ENCODE results near the gene CTXND1.
"Not testable (repeated sequence)": the region's sequence is repeated elsewhere in the genome, so short reads cannot be mapped to it uniquely, and the experiment has no call there.

Gene CTXND1

GRCh38 chr15:80160570-80161156 lies 91.3 kb downstream of the CTXND1 start:
- peak in 15 of 56 donors; percentile 11 to 69 (median 22) for DNase-seq

- DNase-seq, result no peak
Measured at GRCh38 chr15:80159811-80160569, 92.0 kb downstream of the CTXND1 start.

DNA sequence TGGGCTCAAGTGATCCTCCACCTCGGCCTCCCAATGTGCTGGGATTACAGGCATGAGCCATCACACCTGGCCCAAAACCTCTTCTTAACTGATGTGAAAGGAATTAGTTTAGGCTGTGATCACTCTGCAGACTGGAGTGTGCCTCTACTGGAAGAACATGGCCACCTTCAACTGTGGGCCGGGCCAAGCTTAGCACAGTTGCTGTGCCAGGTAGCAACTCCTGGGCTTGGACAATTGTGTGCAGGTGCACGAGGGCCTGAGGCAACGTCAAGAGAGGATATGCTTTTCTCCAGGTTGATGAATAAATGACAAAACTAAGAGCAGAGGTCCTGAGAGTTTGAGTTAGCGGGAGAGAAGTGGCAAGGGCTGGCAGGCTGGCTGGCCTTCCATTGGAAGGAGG lies 92.7 kb downstream of the CTXND1 start:
- DNase-seq, result no peak

- no peak for DNase-seq
Measured at GRCh38 chr15:80157215-80157614, 94.8 kb downstream of the CTXND1 start.

DNA sequence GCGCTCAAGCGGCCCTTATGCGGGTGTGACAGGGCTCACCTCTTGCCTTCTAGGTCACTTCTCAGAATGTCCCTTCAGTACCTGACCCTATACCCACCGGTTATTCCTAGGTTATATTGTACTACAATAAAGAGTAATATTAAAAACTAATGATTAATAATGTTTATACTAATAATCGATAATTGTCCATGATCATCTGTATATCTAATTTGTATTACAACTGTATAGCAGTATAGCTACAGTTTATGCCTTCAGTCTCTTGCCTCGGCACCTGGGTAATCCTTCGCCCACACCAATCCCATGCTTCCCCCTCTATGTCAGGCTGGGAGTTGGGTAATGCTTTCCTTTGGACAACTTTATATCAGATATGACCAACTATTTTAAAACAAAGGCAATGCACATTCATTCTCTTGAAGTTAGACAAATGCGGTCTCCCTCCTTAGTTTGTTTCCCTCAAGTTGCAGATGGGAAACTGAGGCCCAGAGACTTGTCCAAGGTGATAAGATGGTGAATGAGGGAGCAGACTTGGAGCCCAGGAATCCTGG lies 95.8 kb downstream of the CTXND1 start:
- no peak for DNase-seq

- DNase-seq, result not testable (repeated sequence)
Measured at GRCh38 chr15:80155378-80156175, 96.4 kb downstream of the CTXND1 start.

- no peak for DNase-seq
Measured at GRCh38 chr15:80155001-80155377, 97.0 kb downstream of the CTXND1 start.

GRCh38 chr15:80154336-80154735 lies 97.7 kb downstream of the CTXND1 start:
- peak in 9 of 56 donors; percentile 11 to 48 (median 19) for DNase-seq

GRCh38 chr15:80153900-80154299 lies 98.1 kb downstream of the CTXND1 start:
- DNase-seq, result no peak

GRCh38 chr15:80152896-80153876 lies 98.8 kb downstream of the CTXND1 start, which contains the start of gene FAH:
FAH (plus strand) TSS chr15:80152999; CDS start chr15:80153055, 56 bp downstream.
- peak in 8 of 56 donors; percentile 30 to 75 (median 52) for DNase-seq

DNA sequence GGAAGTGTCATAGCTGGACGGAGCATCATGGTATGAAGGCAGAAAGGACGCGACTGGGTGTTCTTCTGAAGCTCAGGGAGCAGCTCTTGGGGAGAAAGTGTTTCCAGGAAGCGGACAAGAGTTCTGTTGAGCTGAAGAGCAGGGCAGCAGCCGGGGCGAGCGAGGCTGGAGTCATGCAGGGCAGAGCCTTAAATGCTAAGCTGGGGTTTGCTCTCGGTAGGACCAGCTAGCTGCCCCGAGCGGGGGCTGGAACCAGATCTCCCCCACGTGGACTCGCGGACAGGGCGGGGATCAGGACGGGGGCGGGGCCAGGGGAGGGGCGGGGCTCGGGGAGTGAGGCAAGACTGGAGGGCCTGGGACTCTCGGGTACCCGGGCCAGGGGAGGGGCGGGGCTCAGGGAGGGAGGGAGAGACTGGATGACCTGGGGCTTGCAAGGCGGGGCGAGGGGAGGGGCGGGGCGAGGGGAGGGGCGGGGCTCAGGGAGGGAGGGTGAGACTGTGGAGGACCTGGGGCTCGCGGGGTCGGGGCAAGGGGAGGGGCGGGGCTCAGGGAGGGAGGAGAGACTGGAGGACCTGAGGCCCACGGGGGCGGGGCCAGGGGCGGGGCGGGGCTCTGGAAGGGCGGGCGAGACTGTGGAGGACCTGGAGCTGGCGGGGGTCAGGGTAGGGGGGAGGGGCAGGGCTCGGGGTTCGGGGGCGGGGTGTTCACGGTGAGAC lies 99.7 kb downstream of the CTXND1 start:
- peak in 53 of 56 donors; percentile 28 to 95 (median 77) for DNase-seq

DNA sequence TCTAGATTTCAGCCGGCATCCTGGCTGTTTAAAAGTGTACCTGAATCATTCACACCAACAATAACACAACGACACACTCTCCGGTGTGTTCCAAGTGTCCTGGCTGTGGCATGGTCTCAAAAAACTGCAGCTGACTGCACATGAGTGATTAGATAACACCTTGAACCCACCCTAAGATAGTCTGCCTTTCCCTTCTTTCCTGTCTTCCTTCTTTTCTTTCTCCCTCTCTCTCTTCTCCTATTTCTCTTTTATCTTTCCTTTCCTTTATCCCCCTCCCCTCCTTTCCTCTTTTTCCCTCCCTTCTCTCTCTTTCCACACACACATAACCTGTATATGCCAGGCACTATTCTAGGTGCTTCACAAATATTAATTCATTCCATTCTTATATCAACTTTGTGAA lies 100.4 kb downstream of the CTXND1 start:
- DNase-seq, result no peak

DNA sequence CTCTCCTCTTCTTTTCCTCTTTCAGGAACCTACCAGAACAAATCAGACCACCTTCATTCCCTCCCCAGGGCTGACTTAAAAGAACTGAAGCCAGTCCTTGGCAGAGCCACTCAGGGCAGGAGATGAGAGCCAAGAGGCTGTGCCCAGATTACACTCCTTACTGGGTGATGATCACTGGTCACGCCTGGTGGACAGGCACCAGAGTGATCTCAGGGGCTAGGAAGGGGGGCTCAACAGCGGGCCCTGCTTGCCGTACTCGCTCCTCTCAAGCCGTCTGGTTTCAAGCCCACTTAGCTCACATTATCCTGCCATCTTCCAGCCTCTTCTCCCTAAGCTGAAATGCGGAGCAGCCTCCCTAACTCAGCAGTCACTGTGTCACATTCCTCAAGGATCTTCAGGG lies 100.9 kb downstream of the CTXND1 start:
- peak in 1 of 56 donors; percentile 2 for DNase-seq
